ENCODE results near the gene ZNF93.

DNA sequence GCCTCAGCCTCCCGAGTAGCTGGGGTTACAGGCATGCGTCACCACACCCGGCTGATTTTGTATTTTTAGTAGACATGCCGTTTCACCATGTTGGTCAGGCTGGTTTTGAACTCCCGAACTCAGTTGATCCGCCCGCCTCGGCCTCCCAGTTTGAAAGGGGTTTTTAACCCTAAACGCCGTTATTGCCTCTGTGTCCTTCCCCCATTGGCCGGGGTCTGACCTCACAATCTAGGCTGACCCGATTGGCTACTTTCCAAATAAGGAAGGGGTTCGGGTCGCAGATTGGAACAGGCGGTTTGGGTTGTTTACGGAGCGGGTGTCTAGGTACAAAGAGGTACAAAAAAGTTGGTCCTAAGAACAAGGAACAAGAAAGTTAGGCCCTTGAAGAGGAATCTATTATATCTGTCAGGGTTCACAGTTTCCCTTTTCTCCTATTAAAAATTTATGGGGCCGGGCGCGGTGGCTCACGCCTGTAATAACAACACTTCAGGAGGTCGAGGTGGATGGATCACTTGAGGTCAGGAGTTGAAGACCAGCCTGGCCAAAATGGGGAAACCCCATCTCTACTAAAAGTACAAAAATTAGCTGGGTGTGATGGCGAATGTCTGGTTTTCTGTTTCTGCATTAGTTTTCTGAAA lies 34.0 kb upstream of the ZNF93 start:
- TF ChIP-seq, protein P1, sequence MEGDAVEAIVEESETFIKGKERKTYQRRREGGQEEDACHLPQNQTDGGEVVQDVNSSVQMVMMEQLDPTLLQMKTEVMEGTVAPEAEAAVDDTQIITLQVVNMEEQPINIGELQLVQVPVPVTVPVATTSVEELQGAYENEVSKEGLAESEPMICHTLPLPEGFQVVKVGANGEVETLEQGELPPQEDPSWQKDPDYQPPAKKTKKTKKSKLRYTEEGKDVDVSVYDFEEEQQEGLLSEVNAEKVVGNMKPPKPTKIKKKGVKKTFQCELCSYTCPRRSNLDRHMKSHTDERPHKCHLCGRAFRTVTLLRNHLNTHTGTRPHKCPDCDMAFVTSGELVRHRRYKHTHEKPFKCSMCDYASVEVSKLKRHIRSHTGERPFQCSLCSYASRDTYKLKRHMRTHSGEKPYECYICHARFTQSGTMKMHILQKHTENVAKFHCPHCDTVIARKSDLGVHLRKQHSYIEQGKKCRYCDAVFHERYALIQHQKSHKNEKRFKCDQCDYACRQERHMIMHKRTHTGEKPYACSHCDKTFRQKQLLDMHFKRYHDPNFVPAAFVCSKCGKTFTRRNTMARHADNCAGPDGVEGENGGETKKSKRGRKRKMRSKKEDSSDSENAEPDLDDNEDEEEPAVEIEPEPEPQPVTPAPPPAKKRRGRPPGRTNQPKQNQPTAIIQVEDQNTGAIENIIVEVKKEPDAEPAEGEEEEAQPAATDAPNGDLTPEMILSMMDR (IDR thresholded peaks at IDR 0.05), result no peak
- TF ChIP-seq POLR2A (IDR thresholded peaks at IDR 0.05), result no peak

Data from heart left ventricle (tissue), 13 donors.